HFFc6 (cell line): ENCODE data around the gene ACTN4. TPM values are rescaled to one million over a fixed set of nuclear protein-coding genes. Genes with fewer than 3 reads are reported as not detected.
"Not testable (repeated sequence)": the region's sequence is repeated elsewhere in the genome, so short reads cannot be mapped to it uniquely, and the experiment has no call there.

Experiments
- DNase-seq: peaks from one replicate; pipeline ENCODE4 v3.0.0-alpha.2; 2018
- H3K27ac Mint-ChIP-seq: 2 replicates; pipeline ENCODE4 v1.8.0; 2020; ENCODE audit warnings: mild to moderate bottlenecking, mixed read lengths
- H3K27me3 Mint-ChIP-seq: 2 replicates; pipeline ENCODE4 v1.8.0; 2021; ENCODE audit warnings: mild to moderate bottlenecking, moderate library complexity, mixed read lengths; ENCODE audit not compliant: insufficient read depth
- H3K36me3 Mint-ChIP-seq: 2 replicates; pipeline ENCODE4 v1.8.0; 2021; ENCODE audit warnings: low read depth, mixed read lengths
- H3K4me1 Mint-ChIP-seq: 2 replicates; pipeline ENCODE4 v1.8.0; 2020; ENCODE audit warnings: low read depth, mixed read lengths
- H3K4me3 Mint-ChIP-seq: 2 replicates; pipeline ENCODE4 v1.8.0; 2020; ENCODE audit warnings: mild to moderate bottlenecking, moderate library complexity, mixed read lengths
- H3K9me3 Mint-ChIP-seq: 2 replicates; pipeline ENCODE4 v1.8.0; 2020; ENCODE audit warnings: mild to moderate bottlenecking, mixed read lengths
- CTCF ChIP-seq: fragments of 200-600 bp; sonication (generic); IDR thresholded peaks from 2 replicates; pipeline ENCODE4 v1.5.0; 2021; ENCODE audit warnings: antibody characterized with exemption, mild to moderate bottlenecking
- total RNA-seq, 6 experiments: library from RNA; stranded (reverse); fragmentation: NEBNext Ultra II Directional; extraction: Animal tissue kit (Norgen Biotek cat#: 25700); gene quantifications; 2 replicates in 1 of 6; 3 replicates in 5 of 6; pipeline ENCODE4 v1.2.3, GENCODE V29; 2021

Gene ACTN4
- total RNA-seq, 6 experiments from 2014 or later: 972 to 1,299 (median 1,250) TPM

- no peak for DNase-seq
- no peaks in the 10 kb centered on the region for H3K9me3 Mint-ChIP-seq
- H3K27me3 Mint-ChIP-seq: peaks cover 2% of the 10 kb centered on the region
- H3K36me3 Mint-ChIP-seq: no peaks in the 10 kb centered on the region
- H3K4me3 Mint-ChIP-seq: no peak overlapping the region
- no peak for TF ChIP-seq CTCF
- no peak overlapping the region for H3K27ac Mint-ChIP-seq
- no peaks in the 10 kb centered on the region for H3K4me1 Mint-ChIP-seq
Measured at GRCh38 chr19:38744874-38745273, 97.4 kb downstream of the ACTN4 start.

GRCh38 chr19:38745316-38745715 is 97.9 kb downstream of the ACTN4 start:
- DNase-seq: no peak
- no peaks in the 10 kb centered on the region for H3K4me1 Mint-ChIP-seq
- no peak for TF ChIP-seq CTCF

GRCh38 chr19:38753783-38754182 is 106.3 kb downstream of the ACTN4 start:
- H3K9me3 Mint-ChIP-seq, H3K4me1 Mint-ChIP-seq: not testable (repeated sequence)
- H3K27me3 Mint-ChIP-seq: peaks cover 17% of the 10 kb centered on the region

More at GRCh38 chr19:38745316-38745715, 97.9 kb downstream of the ACTN4 start:
- Mint-ChIP-seq H3K27me3 (peaks cover 5% of the 10 kb centered on the region), H3K4me3 (no peak overlapping the region), H3K27ac (no peak overlapping the region), H3K36me3 (no peaks in the 10 kb centered on the region), H3K9me3 (no peaks in the 10 kb centered on the region)

GRCh38 chr19:38754196-38754595 is 106.7 kb downstream of the ACTN4 start:
- H3K4me1 Mint-ChIP-seq, H3K9me3 Mint-ChIP-seq, H3K4me3 Mint-ChIP-seq: not testable (repeated sequence)

More at GRCh38 chr19:38753783-38754182, 106.3 kb downstream of the ACTN4 start:
- not testable (repeated sequence) for DNase-seq, H3K4me3 Mint-ChIP-seq, H3K36me3 Mint-ChIP-seq, H3K27ac Mint-ChIP-seq

GRCh38 chr19:38759590-38760003 is 112.1 kb downstream of the ACTN4 start:
- no peaks in the 10 kb centered on the region for H3K4me1 Mint-ChIP-seq
- H3K27me3 Mint-ChIP-seq: peaks cover 3% of the 10 kb centered on the region
- no peak for DNase-seq
- H3K27ac Mint-ChIP-seq: no peak overlapping the region
- TF ChIP-seq CTCF: no peak
- H3K36me3 Mint-ChIP-seq: no peaks in the 10 kb centered on the region; the same call in 1 of the 2 replicates
- peaks cover 4% of the 10 kb centered on the region; the same call in 1 of the 2 replicates for H3K9me3 Mint-ChIP-seq
- H3K4me3 Mint-ChIP-seq: no peak overlapping the region

More at GRCh38 chr19:38754196-38754595, 106.7 kb downstream of the ACTN4 start:
- DNase-seq, H3K36me3 Mint-ChIP-seq, H3K27ac Mint-ChIP-seq: not testable (repeated sequence)
- H3K27me3 Mint-ChIP-seq: peaks cover 17% of the 10 kb centered on the region

GRCh38 chr19:38760805-38761517 is 113.5 kb downstream of the ACTN4 start:
- H3K27me3 Mint-ChIP-seq, DNase-seq, H3K4me3 Mint-ChIP-seq, H3K4me1 Mint-ChIP-seq, H3K36me3 Mint-ChIP-seq, H3K27ac Mint-ChIP-seq, H3K9me3 Mint-ChIP-seq: not testable (repeated sequence)

- not testable (repeated sequence) for H3K27me3 Mint-ChIP-seq, H3K9me3 Mint-ChIP-seq, H3K4me1 Mint-ChIP-seq, H3K36me3 Mint-ChIP-seq, H3K4me3 Mint-ChIP-seq, H3K27ac Mint-ChIP-seq, DNase-seq
Measured at GRCh38 chr19:38761884-38762389, 114.5 kb downstream of the ACTN4 start.
